Keratinocyte (primary cell): ENCODE data around the gene UGT1A1.

Experiments used
- EZH2 ChIP-seq: IDR thresholded peaks from one replicate; pipeline ENCODE4 v1.6.1; 2012; ENCODE audit warnings: inconsistent platforms, mild to moderate bottlenecking, low read length, moderate library complexity
- TF ChIP-seq, protein P1 (sequence below), 3 experiments: IDR thresholded peaks in 1 of 3; conservative IDR thresholded peaks in 1 of 3; optimal IDR thresholded peaks in 1 of 3; 2 replicates in 2 of 3; 3 replicates in 1 of 3; pipeline versions ENCODE3 to v1.5.1; 2011; ENCODE audit warnings: low read length in 3 of 3, mild to moderate bottlenecking in 3 of 3, moderate library complexity in 2 of 3, control low read depth in 1 of 3, inconsistent platforms in 1 of 3; ENCODE audit not compliant: insufficient read depth in 2 of 3; ENCODE audit errors: extremely low read depth in 1 of 3

DNA sequence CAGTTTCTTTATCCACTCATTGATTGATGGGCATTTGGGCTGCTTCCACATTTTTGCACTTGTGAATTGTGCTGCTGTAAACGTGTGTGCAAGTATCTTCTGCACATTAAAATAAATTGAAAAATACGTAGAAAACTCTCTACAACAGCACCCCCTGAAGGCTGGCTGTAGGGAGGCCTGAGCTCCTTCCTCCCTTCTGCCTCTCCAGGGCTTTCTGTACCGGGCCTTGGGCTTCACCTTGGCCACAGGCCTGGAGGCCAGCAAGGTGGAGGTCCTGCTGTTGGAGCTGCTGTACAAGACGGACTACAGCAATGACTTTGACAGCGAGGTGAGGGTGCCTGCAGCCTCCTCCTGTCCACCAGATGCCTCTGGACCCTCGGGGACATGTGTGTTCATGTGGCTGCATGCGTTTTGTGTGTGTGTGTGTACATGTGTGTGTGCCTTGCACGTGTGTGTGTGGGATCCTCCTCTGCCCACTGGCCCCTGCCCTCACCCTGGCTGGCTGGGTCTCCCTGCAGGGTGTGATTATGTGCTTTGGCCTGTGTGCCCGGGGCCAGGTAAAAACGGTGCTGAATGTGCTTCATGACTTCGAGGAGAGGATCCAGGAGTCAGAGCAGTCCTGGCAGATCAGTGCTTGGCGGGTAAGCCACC, 47.3 kb downstream of the UGT1A1 start:
- TF ChIP-seq, protein P1, sequence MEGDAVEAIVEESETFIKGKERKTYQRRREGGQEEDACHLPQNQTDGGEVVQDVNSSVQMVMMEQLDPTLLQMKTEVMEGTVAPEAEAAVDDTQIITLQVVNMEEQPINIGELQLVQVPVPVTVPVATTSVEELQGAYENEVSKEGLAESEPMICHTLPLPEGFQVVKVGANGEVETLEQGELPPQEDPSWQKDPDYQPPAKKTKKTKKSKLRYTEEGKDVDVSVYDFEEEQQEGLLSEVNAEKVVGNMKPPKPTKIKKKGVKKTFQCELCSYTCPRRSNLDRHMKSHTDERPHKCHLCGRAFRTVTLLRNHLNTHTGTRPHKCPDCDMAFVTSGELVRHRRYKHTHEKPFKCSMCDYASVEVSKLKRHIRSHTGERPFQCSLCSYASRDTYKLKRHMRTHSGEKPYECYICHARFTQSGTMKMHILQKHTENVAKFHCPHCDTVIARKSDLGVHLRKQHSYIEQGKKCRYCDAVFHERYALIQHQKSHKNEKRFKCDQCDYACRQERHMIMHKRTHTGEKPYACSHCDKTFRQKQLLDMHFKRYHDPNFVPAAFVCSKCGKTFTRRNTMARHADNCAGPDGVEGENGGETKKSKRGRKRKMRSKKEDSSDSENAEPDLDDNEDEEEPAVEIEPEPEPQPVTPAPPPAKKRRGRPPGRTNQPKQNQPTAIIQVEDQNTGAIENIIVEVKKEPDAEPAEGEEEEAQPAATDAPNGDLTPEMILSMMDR (optimal IDR thresholded peaks at IDR 0.05 in 1 of 3, IDR thresholded peaks at IDR 0.05 in 1 of 3, conservative IDR thresholded peaks at IDR 0.05 in 1 of 3; ENCODE audit: extremely low read depth in 1 of 3, insufficient read depth in 2 of 3, low read length in 3 of 3), result peak; percentile 4 to 30 (median 6)
- TF ChIP-seq EZH2, result no peak
